Parathyroid adenoma (tissue), 2 donors: Measurements from ENCODE around the gene KRTAP19-5.

Experiments
- H2AFZ ChIP-seq: fragments of 300-600 bp; sonication (generic); one replicate; pipeline ENCODE4 v1.7.0; 2017; ENCODE audit warnings: antibody characterized with exemption, mild to moderate bottlenecking
- H3K27ac ChIP-seq: fragments of 300-600 bp; sonication (generic); one replicate; pipeline ENCODE4 v1.7.0; 2017
- H3K27me3 ChIP-seq: fragments of 300-600 bp; sonication (generic); one replicate; pipeline ENCODE4 v1.7.0; 2017; ENCODE audit warnings: low read length; ENCODE audit not compliant: control insufficient read depth, insufficient read depth
- H3K36me3 ChIP-seq: fragments of 300-600 bp; sonication (generic); one replicate; pipeline ENCODE4 v1.7.0; 2017; ENCODE audit warnings: low read length; ENCODE audit not compliant: control insufficient read depth, insufficient read depth
- H3K4me1 ChIP-seq: fragments of 300-600 bp; sonication (generic); one replicate; pipeline ENCODE4 v1.7.0; 2017; ENCODE audit warnings: control low read depth
- H3K4me2 ChIP-seq: fragments of 300-600 bp; sonication (generic); one replicate; pipeline ENCODE4 v1.7.0; 2017; ENCODE audit warnings: low read length
- H3K4me3 ChIP-seq: fragments of 300-600 bp; sonication (generic); one replicate; pipeline ENCODE4 v1.7.0; 2017; ENCODE audit warnings: low read depth, low read length
- H3K79me2 ChIP-seq: fragments of 300-600 bp; sonication (generic); one replicate; pipeline ENCODE4 v1.7.0; 2017; ENCODE audit warnings: control low read depth
- H3K9ac ChIP-seq: fragments of 300-600 bp; sonication (generic); one replicate; pipeline ENCODE4 v1.7.0; 2017; ENCODE audit warnings: mild to moderate bottlenecking
- H3K9me3 ChIP-seq: fragments of 300-600 bp; sonication (generic); one replicate; pipeline ENCODE4 v1.7.0; 2017; ENCODE audit warnings: low read length; ENCODE audit not compliant: control insufficient read depth
- TF ChIP-seq, protein P1 (sequence below): fragments of 300-600 bp; sonication (generic); IDR thresholded peaks from one replicate; pipeline ENCODE4 v1.7.0; 2017; ENCODE audit warnings: antibody characterized with exemption, mild to moderate bottlenecking
- donor health status: primary hyperparathyroidism.

Gene KRTAP19-5

DNA sequence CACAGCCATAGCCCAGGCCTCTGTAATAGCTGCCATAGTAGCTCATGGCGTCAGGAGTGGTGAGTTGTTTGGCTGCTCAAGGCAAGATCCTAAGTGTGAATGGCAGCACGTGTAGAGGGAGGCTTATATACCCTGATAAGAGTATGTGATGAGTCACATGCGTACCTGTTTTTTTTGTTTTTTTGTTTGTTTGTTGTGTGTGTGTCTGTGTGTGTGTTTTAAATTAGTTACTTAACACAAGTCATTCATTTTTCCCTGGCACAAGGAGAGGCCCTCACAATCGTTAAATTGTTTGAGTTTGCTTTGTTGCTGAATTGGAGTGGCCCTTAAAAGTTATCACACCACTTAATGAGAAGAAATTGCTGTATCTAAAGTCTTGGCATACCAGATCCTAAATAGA, 4.9 kb downstream of the KRTAP19-5 start, which contains the start of gene KRTAP19-4:
KRTAP19-4 (minus strand) TSS at position 101 of the 400 bp plus-strand sequence; CDS start at position 46, 55 bp downstream.
- TF ChIP-seq, protein P1, sequence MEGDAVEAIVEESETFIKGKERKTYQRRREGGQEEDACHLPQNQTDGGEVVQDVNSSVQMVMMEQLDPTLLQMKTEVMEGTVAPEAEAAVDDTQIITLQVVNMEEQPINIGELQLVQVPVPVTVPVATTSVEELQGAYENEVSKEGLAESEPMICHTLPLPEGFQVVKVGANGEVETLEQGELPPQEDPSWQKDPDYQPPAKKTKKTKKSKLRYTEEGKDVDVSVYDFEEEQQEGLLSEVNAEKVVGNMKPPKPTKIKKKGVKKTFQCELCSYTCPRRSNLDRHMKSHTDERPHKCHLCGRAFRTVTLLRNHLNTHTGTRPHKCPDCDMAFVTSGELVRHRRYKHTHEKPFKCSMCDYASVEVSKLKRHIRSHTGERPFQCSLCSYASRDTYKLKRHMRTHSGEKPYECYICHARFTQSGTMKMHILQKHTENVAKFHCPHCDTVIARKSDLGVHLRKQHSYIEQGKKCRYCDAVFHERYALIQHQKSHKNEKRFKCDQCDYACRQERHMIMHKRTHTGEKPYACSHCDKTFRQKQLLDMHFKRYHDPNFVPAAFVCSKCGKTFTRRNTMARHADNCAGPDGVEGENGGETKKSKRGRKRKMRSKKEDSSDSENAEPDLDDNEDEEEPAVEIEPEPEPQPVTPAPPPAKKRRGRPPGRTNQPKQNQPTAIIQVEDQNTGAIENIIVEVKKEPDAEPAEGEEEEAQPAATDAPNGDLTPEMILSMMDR = no peak
- H3K4me3 ChIP-seq = no peak within 1 kb of the TSS
- no peak within 1 kb of the TSS for H3K4me2 ChIP-seq
- no peak within 1 kb of the TSS for H3K27ac ChIP-seq
- H3K27me3 ChIP-seq = no peaks in the 10 kb centered on the region
- no peaks in the 10 kb centered on the region for H3K4me1 ChIP-seq
- no peak within 1 kb of the TSS for H3K9ac ChIP-seq
- H2AFZ ChIP-seq = no peak within 1 kb of the TSS
- H3K36me3 ChIP-seq = no peaks in the 10 kb centered on the region
- no peaks in the 10 kb centered on the region for H3K9me3 ChIP-seq
- no peaks in the 10 kb centered on the region for H3K79me2 ChIP-seq

GRCh38 chr21:30491963-30492428, 9.9 kb downstream of the KRTAP19-5 start, which contains the start of gene KRTAP19-3:
Gene KRTAP19-3, minus strand, starts transcription at chr21:30492013. Its CDS starts 56 bp downstream, at chr21:30491957.
- TF ChIP-seq, protein P1 = no peak
- H3K4me2 ChIP-seq = no peak within 1 kb of the TSS

GRCh38 chr21:30487336-30487735, 14.6 kb downstream of the KRTAP19-5 start, which contains the start of gene KRTAP19-2:
Gene KRTAP19-2, minus strand, starts transcription at chr21:30487436. Its CDS starts 88 bp downstream, at chr21:30487348.
- no peak within 1 kb of the TSS for H3K27ac ChIP-seq
- no peaks in the 10 kb centered on the region for H3K79me2 ChIP-seq
- H3K9me3 ChIP-seq = no peaks in the 10 kb centered on the region
- no peak within 1 kb of the TSS for H3K4me3 ChIP-seq
- TF ChIP-seq, protein P1 = no peak
- no peak within 1 kb of the TSS for H3K9ac ChIP-seq
- H2AFZ ChIP-seq = no peak within 1 kb of the TSS
- no peaks in the 10 kb centered on the region for H3K27me3 ChIP-seq
- H3K4me2 ChIP-seq = no peak within 1 kb of the TSS
- H3K36me3 ChIP-seq = no peaks in the 10 kb centered on the region
- H3K4me1 ChIP-seq = no peaks in the 10 kb centered on the region

More at GRCh38 chr21:30491963-30492428, 9.9 kb downstream of the KRTAP19-5 start, which contains the start of gene KRTAP19-3:
- no peaks in the 10 kb centered on the region for H3K27me3 ChIP-seq
- H3K9me3 ChIP-seq = no peaks in the 10 kb centered on the region
- no peak within 1 kb of the TSS for H3K4me3 ChIP-seq
- H3K36me3 ChIP-seq = no peaks in the 10 kb centered on the region
- H3K9ac ChIP-seq = no peak within 1 kb of the TSS
- no peak within 1 kb of the TSS for H3K27ac ChIP-seq
- H3K4me1 ChIP-seq = no peaks in the 10 kb centered on the region
- no peaks in the 10 kb centered on the region for H3K79me2 ChIP-seq
- H2AFZ ChIP-seq = no peak within 1 kb of the TSS

DNA sequence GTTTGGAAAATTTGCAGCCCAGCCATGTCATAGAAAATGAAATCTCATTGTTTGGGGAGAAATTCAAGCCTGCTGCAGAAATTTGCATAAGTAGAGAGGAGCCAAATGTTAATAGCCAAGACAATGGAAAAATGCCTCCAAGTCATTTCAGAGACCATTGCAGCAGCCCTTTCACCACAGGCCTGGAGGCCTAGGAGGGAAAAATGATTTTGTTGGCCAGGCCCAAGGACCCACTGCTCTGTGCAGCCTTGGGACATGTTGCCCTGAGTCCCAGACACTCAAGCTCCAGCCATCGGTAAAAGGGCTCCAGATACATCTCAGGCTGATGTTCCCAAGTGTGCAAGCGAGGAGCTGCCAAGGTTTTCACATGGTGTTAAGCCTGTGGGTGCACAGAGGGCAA, 15.8 kb downstream of the KRTAP19-5 start:
- no peak overlapping the region for H2AFZ ChIP-seq
- no peaks in the 10 kb centered on the region for H3K9me3 ChIP-seq
- H3K27ac ChIP-seq = no peak overlapping the region
- H3K4me1 ChIP-seq = no peaks in the 10 kb centered on the region
- H3K27me3 ChIP-seq = no peaks in the 10 kb centered on the region
- TF ChIP-seq, protein P1 = no peak
- H3K36me3 ChIP-seq = no peaks in the 10 kb centered on the region
- H3K4me2 ChIP-seq = no peak overlapping the region
- H3K9ac ChIP-seq = no peak overlapping the region
- no peak overlapping the region for H3K4me3 ChIP-seq
- H3K79me2 ChIP-seq = no peaks in the 10 kb centered on the region

- no peaks in the 10 kb centered on the region for H3K9me3 ChIP-seq
- H3K4me1 ChIP-seq = no peaks in the 10 kb centered on the region
- no peak overlapping the region for H3K27ac ChIP-seq
- H3K4me2 ChIP-seq = no peak overlapping the region
- TF ChIP-seq, protein P1 = no peak
- H2AFZ ChIP-seq = no peak overlapping the region
- H3K4me3 ChIP-seq = no peak overlapping the region
- H3K79me2 ChIP-seq = no peaks in the 10 kb centered on the region
- H3K9ac ChIP-seq = no peak overlapping the region
- no peaks in the 10 kb centered on the region for H3K27me3 ChIP-seq
- no peaks in the 10 kb centered on the region for H3K36me3 ChIP-seq
These were observed 19.8 kb downstream of the KRTAP19-5 start for GRCh38 chr21:30482130-30482529.
